Glomerular endothelial cell (primary cell): ENCODE results near the gene LARP4B. TPM values are rescaled to one million over a fixed set of nuclear protein-coding genes. Genes with fewer than 3 reads are reported as not detected.

Source experiments
- DNase-seq: peaks from one replicate; pipeline ENCODE4 v3.0.0-alpha.2; 2011; ENCODE audit warnings: low read depth, low spot score; ENCODE audit errors: extremely low read depth
- total RNA-seq: library from RNA; depleted of rRNA; stranded (reverse); fragments of >200 nt; gene quantifications from 2 replicates; pipeline ENCODE4 v1.2.3, GENCODE V29; 2015

LARP4B gene
- total RNA-seq, 1 donor from 2014 or later, result 65.3 TPM

DNA sequence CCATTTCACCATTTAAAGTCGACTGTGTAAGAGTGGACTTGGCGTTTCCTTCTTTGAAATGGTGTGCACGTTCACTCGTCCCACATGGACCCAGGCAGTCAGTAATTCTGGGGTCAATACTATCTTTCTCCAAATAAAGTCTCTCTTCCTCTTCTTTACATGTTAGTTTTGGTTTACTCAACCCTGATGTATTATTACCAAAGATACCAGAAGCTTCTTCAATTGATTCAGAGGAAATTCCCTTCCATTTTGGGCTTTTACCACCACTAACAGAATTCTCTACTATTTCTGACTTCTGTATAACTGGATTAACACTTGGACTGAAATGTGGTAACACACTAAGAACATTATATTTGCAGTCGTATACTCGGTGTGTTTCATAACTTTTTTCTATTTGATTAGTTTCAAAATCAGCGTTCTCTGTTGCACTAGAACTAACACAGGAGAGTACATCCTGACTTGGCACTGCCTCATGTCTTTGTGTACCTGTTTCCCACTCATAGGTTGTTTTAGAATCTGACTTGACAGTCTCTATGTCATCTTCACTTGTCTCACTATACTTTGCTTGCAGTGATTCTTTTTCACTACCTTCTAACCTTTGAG lies 60.8 kb downstream of the LARP4B start:
- DNase-seq, result no peak

DNA sequence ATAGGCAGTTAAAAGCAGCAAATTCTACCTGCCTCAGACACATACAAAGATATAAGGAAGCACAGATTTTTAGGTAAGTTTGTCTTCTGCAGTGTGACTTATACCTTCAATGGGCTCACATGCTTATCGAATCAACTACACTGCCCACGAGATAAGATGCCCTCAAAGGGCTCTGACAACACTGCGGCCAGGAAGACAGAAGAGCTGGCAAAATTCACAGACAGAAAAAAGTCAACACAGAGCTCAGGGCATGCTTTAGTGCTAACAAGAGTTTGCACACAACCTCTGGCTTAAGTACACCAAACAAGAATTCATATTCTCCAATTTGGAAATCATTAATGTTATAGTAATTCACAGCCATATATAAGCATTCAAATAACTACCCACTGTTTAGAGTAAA lies 62.3 kb downstream of the LARP4B start:
- DNase-seq, result no peak

DNA sequence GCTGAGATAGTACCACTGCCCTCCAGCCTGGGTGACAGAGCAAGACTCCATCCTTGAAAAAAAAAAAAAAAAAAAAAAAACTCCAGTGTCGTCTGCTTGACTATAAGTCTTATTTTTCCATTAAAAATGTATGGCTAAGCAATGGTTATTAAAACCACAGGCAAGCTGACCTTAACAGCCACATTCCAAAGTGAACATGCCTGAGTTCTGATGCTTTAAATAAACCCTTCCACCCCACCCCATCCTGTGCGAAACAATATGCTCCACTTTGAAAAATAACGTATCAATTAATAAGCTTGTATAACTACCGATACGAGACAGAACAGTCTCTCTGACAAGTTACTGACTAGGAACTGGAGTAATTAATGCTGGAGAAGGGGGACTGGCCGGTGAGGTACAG lies 63.7 kb downstream of the LARP4B start:
- no peak for DNase-seq

DNA sequence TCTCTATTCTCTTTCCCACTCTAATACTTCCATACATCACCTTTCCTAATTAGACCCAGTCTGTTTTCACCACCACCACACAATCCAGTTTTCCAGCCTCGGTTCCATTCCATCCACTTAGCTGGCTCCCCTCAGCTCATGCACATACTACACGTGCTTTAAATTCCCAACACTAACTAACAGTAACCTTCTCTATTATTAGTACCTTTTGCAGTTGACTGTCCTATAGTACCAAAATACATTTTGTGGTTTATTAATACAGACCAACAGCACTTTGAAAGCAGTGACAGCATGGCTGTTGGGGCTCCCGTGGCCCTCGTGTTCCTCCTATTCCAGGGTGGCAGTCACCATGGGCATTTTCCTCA lies 64.9 kb downstream of the LARP4B start:
- no peak for DNase-seq

DNA sequence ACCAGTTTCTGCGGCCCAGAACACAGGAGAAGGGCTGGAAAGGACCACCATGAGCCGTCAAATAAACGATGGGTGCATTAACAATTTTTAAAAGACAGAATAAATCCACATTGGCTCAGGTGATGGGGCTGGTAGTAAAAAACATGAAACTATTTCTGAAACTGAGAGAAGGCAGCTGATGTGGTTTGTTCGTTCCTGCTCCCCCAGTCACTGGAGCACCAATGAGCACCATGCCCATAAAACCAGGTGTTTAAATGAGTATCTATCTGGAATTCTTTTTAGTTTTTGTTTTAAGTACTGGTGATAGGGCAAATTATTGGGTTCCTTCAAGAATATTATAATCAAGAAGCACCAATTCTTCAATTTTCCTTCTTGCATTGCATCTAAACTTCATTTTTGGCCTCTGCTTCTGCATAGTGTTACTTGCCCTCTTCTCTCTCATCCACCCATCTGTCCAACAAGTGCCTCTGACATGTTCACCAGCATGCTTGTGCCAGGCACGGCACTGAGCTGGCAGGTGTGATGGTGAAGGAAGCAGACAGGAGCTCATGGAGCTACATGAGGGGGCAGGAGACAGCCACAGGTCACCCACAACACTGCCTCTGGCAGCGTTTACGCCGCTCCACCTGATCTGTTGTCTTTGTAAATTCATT lies 65.5 kb downstream of the LARP4B start:
- DNase-seq, result no peak

DNA sequence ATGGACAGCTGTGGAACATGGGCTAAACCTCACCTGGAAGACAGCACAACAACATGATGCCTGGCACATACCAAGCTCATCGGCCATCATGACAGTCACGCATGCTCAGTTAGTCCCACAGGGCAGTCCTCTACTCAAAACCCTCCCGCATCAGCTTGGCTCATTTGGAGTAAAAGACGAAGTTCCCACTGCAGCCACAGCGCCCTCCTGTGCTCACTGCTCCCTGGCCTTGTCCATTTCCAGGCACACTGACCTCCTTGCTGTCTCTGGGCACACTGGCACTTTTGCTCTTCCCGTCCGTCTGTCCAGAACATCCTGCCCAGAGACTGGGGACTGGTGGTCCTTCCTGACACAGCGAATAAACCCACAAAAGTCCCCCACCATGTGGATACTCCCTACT lies 66.2 kb downstream of the LARP4B start:
- no peak for DNase-seq

DNA sequence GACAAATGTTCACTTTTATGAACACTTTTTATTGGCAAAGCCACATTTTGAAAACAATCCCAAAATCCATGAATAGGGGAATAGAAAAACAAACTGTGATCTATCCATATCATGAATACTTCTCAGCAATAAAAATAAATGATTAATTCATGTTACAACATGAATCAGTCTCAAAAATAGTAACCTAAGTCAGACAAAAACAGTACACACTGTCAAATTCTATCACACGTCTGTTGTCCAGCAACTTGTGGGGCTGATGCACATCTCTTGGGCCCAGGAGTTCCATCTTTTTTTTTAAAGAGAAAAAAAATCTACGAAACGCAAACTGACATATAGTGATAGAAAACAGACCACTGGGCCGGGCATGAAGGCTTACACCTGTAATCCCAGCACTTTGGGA lies 71.0 kb downstream of the LARP4B start:
- DNase-seq, result no peak

DNA sequence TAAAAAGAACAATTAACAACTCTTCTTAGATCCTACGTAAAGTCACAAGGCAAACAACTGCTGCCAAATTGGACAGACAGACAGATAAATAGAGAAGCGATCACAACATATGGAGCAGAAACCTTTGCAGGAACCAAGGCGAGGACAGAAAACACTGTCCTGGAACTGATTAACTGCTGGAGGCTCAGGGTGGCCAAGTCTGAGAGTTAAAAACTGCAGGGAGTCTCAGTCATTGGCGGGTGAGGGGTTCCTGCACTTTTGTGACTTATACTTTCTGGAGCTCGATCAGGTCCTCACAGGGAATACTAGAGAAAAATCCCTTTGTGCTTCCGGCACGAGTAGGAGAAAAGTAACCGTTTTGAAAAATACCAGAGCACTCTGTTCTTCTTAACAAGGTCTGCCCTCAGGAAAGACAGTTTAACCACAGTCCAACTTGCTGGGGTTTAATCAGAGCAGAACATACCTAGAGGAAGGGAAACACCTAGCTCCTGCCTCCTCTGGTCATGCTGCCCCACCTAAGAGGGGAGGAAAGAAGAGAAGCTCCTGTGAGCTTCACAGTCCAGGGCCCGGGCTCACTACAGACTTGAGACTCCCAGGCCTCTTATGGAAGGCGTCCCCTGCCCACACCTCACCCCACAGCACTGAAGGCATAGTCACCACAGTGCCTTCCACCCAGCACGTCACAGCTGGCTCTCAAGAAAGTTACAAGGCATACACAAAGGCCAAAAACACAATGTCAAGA lies 74.9 kb downstream of the LARP4B start:
- no peak for DNase-seq

DNA sequence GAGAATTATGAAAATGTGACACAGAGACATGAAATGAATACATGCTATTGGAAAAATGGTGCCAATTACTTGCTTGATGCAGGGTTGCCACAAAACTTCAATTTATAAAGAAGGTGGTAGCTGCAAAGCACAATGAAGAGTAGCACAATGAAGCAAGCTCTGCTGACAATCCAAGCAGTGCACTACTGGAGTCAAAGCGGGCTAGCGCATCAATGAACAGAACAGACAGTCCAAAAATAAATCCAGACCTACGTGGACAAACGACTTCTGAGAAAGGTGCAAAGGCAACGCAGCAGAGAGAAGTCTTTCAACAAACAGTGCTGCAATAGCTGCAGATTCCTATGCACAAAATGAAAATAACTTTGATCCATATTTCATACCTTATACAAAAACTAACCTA lies 75.8 kb downstream of the LARP4B start:
- DNase-seq, result no peak

DNA sequence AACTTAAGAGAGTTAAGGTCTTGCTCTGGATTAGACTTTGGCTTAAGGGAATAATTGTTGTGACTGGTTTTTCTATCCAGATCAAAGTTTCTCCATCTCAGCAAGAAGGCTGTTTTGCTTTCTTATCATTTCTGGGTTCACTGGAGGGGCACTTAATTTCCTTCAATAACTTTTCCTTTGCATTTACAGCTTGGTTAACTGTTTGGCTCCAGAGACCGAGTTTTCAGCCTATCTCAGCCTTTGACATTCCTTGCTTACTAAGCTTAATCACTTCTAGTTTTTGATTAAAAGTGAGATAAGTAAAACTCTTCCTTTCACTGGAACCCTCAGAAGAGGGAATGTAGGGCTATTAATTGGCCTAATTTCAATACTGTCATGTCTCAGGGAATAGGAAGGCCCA lies 76.4 kb downstream of the LARP4B start:
- DNase-seq, result no peak

DNA sequence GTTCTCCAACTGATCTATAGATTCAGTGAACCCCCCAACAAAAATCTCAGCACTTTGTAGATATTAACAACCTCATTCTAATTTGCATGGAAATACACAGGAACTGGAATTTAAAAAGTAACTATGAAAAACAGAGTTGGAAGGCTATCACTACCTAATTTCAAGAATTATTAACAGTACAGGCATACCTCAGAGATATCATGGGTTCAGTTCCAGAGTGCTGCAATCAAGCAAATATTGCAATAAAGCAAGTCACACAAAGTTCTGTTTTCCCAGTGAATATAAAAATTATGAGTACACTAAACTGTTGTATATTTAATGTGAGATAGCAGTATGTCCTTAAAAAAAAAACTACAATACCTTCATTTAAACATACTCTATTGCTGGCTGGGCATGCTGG lies 78.5 kb downstream of the LARP4B start:
- DNase-seq, result no peak

DNA sequence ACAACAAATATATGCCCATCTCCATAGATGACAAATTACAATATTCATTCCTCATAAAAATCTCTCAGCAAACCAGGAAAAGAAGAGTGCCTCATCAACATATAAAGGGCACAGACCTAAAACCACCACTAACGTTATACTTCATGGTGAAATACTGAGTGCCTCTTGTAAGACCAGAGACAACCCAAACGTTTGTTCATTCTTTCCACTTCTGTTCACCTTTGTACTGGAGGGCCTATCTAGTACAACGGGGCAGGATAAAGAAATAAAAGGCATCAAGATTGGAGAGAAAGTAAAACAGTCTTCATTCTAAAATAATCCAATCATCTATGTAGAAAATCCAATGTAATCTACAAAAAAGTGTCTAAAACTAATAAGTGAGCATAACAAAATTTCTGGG lies 79.1 kb downstream of the LARP4B start:
- no peak for DNase-seq

DNA sequence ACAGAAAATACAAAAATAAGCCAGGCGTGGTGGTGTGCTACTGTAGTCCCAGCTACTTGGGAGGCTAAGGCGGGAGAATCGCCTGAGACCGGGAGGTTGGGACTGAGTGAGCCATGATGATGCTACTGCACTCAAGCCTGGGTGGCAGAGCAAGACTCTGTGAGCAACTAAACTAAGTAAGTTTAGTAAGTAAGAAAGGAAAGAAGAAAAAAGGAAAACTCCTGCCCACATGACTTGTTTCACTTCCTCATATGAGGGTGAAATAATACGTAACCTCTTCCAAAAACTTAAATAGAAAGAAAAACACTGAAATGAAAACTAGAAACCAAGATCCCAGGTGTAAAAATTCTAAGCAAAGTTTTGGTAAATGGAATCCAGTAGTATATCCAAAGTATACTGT lies 79.6 kb downstream of the LARP4B start:
- DNase-seq, result no peak

DNA sequence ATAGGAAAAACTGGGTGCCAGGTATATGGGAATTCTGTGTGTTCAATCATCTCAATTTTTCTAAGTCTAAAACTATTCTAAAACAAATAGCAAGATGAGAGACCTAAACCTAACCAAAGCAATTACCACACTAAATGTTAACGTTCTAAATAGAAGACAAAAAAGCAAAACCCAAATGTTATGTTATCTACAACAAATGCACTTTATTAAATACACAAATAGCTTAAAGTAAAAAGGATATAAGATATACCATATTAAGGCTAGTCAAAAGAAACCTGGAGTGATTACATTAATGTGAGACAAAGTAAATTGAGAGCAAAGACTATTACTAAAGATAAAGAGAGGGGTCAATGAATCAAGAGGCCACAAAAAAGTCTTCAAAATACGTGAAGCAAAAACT lies 81.4 kb downstream of the LARP4B start:
- no peak for DNase-seq

DNA sequence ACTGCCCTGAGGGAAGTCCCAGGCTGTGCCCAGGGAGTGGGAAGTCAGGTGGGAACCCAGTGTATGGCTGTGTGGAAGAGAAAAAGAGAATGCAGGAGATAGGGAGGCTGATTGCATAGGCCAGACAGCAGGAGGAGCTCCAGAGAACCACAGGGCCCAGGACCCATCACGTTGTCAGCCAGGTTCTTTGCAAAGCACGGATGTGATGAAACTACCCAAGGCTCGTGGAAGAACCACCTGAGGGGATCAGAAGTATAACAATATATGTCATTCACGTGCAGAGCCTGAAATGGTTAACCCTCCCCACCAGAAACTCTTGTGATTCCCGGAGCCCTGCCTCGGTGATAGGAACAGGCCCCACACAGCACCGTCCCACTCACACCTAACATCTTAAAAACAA lies 83.6 kb downstream of the LARP4B start:
- no peak for DNase-seq

DNA sequence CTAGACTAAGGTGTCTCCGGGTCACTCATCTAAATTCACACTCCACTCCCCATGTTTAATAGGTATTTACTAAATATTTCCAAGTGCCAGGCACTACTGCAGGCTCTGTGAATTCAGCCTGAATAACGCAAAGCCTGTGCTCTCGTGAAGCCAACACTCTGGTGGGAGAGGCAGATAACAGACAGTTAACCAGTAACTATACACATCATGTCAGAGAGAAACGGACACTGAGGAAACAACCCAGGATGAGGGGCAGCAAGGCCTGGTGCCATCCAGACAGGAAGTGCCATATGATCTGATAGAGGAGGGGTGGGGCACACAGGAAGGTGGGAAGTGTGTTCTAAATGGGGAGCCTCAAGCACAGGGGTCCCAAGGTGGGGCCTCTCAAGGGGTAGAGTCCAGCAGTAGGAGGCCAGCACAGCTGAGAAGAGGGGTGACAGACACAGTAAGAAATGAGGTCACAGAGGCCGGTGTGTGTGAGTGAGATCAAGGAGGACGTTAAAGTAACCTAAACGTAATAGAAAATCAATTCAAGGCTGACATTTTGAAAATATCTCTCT lies 85.3 kb downstream of the LARP4B start:
- DNase-seq, result no peak

DNA sequence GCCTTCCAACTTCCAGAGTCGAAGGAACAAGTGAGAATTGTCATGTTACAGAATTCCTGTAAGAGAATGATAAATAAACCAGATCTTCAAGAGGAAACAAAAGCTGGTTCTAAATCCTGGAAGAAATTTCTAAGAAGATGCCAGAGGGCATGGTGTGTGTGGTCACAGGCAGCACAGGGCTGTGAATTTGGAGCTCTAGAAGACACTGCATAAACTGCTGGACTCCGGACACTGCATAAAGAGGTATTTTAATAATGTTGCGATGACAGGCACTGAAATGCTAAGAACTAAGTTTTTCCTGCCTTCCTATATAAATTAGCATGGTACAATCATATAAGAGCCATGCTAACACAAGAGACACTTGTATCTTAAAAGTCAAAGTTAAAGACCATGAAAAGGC lies 86.0 kb downstream of the LARP4B start:
- no peak for DNase-seq

DNA sequence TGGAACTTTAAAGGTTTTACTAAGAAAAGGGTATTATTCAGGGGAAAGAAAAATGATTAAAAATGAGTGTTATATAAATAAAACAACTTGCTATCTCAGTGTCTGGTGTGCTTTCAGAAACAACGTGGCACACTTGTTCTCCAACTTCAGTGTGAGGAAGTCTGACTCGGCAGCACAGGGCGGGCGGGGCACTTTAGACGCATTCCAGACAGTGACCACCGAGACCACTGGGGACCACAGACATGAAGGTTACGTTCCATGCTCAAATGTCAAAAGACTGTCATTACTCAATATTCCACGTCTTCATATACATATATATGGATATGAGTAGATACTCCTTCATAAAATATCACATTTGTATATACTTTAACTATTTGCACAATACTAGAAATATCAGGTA lies 87.0 kb downstream of the LARP4B start:
- no peak for DNase-seq

DNA sequence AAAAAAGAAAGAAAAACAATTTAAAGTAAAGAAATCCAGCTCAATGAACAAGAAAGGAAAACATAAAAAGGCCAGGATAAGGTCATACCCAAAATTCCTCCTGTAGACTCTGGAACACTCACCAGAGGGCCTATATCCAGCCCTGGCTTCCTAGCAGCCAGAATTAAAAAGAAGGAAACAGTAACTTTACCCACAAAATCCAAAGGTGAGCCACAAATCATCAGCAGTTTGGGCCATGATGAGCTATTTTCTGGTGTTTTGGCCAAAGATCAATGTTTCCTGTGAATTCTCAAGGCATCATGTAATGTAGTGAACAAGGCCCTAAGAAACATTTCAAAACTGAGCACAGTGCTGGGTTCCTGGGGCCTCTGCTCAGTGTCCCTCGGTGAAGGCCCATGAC lies 87.8 kb downstream of the LARP4B start:
- no peak for DNase-seq

DNA sequence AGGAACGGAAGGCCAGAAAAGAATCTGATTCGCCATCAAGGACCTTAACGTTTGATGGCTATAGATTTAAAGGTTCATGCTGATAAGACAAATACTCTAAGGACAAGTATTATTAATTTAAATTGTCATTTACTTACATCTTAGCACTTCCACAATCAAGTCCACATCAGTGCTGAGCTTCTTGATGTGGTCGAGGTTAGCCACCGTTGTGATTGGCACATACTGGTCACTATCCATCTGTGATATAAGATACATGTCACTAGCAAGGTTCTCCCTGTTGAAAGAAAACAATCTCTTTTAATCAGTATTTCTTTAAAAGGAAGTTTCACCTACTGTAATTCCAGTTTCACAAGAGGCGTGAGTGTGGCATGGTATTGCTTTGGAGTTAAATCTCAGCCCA lies 88.7 kb downstream of the LARP4B start:
- DNase-seq, result no peak

DNA sequence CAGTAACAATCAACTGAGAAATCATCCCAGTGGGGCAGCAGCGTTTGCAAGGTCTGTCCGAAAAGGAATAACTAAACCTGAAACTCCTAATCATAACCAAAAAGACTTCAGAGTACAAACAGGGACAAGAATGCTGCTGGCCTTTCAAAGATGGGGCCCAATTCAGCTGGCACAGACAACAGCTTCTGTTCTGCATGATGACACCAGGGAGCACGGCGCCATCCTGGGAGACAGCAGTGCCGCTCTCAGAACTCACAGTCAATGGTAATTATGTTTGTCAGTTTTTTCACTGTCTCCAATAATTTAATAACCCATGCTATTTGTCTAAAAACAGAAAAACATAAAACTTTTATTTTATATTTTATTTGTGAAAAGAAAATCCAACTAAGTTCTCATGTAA lies 90.0 kb downstream of the LARP4B start:
- DNase-seq, result no peak

DNA sequence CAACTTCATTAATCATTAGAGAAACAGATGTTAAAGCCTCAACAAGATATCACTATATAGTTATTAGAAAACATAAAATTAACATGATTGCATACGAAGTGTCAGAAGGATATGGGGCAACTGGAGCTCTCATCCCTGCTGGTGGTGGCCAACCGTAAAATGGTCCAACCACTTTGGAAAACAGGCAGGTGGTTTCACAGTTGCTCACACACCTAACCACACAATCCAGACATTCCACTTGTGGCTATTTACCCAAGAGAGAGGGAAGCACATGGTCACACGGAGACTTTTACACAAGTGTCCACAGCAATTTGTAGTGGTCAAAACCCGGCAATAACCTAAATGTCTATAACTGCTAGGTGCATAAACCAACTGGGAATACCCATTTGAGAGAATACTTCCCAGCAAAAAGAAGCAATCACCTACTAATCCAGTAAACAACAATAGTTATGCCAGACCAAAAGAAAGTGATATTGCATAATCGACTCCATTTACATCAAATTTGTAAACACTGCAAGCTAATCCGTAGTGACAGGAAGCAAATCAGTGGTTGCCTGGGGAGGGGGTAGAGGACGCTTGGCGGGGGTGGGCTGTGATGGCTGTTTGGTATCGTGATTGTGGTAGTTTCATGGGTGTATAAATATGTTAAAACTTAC lies 91.8 kb downstream of the LARP4B start:
- no peak for DNase-seq
